ENCODE data around the gene ADGRF1.

- TF ChIP-seq MYC (IDR thresholded peaks at IDR 0.05; ENCODE audit: low read depth, low read length) (no peak), CTCF (IDR thresholded peaks at IDR 0.05; ENCODE audit: extremely low read depth in 1 of 2, insufficient read depth in 1 of 2, low read depth in 1 of 2, low read length in 2 of 2) (no peak), MAX (IDR thresholded peaks at IDR 0.05; ENCODE audit: insufficient read depth, insufficient read length) (no peak), EZH2 (IDR thresholded peaks at IDR 0.05; ENCODE audit: borderline replicate concordance, low read depth, low read length, severe bottlenecking) (no peak), POLR2A (IDR thresholded peaks at IDR 0.05; ENCODE audit: low read depth, low read length) (no peak), POLR2AphosphoS5 (IDR thresholded peaks at IDR 0.05; ENCODE audit: insufficient read depth, low read depth, low read length) (no peak), GATA2 (IDR thresholded peaks at IDR 0.05; ENCODE audit: insufficient read depth, insufficient read length, low read depth, low read length) (no peak), FOS (IDR thresholded peaks at IDR 0.05; ENCODE audit: borderline replicate concordance, insufficient read depth, low read length) (no peak)
Observed at GRCh38 chr6:47090881-47091280, 48.7 kb upstream of the ADGRF1 start.
